WTC11 (cell line): Measurements from ENCODE around the gene GPR183. TPM values are rescaled to one million over a fixed set of nuclear protein-coding genes. Genes with fewer than 3 reads are reported as not detected.

Experiments
- ATAC-seq: fragments of 200-7000 bp; cut with Tn5 transposase; 2 replicates; pipeline ENCODE4 v1.10.0; 2021; ENCODE audit warnings: mild to moderate bottlenecking, moderate library complexity
- CTCF ChIA-PET: fragments of 300-600 bp; sonication (Branson Sonifier 250); formaldehyde crosslinking; loops from one replicate; lab custom pipeline; 2021; ENCODE audit warnings: antibody characterized with exemption; lab: Charles Lee
- POLR2A ChIA-PET: fragments of 350-600 bp; sonication (Branson Sonifier 250); formaldehyde crosslinking; loops from one replicate; lab custom pipeline; 2021; ENCODE audit warnings: antibody characterized with exemption; lab: Charles Lee
- DNase-seq: peaks from one replicate; pipeline ENCODE4 v3.0.0; 2021; ENCODE audit warnings: low spot score
- H3K27ac Mint-ChIP-seq: 2 replicates; pipeline ENCODE4 v1.8.0; 2021; ENCODE audit warnings: mixed read lengths
- H3K27me3 Mint-ChIP-seq: 2 replicates; pipeline ENCODE4 v1.8.0; 2021; ENCODE audit warnings: low read depth, mild to moderate bottlenecking, moderate library complexity, mixed read lengths
- H3K36me3 Mint-ChIP-seq: 2 replicates; pipeline ENCODE4 v1.8.0; 2021; ENCODE audit warnings: mixed read lengths
- H3K4me1 Mint-ChIP-seq: 2 replicates; pipeline ENCODE4 v1.8.0; 2022; ENCODE audit warnings: mixed read lengths
- H3K4me3 Mint-ChIP-seq: 2 replicates; pipeline ENCODE4 v1.8.0; 2021; ENCODE audit warnings: mild to moderate bottlenecking, moderate library complexity, mixed read lengths
- H3K9me3 Mint-ChIP-seq: 2 replicates; pipeline ENCODE4 v1.8.0; 2021; ENCODE audit warnings: mixed read lengths
- CBFB ChIP-seq: sonication (generic); formaldehyde crosslinking; IDR thresholded peaks from 2 replicates; pipeline ENCODE4 v1.8.1; 2022; ENCODE audit warnings: mild to moderate bottlenecking, low read depth, missing genetic modification reagents
- CREB1 ChIP-seq: sonication (generic); formaldehyde crosslinking; IDR thresholded peaks from 2 replicates; pipeline ENCODE4 v1.8.0; 2023; ENCODE audit warnings: mild to moderate bottlenecking, missing genetic modification reagents
- ELF4 ChIP-seq: sonication (generic); formaldehyde crosslinking; IDR thresholded peaks from 2 replicates; pipeline ENCODE4 v1.8.1; 2022; ENCODE audit warnings: low read depth, mild to moderate bottlenecking, moderate library complexity, missing genetic modification reagents
- ETV6 ChIP-seq: sonication (generic); formaldehyde crosslinking; IDR thresholded peaks from 2 replicates; pipeline ENCODE4 v1.8.1; 2022; ENCODE audit warnings: mild to moderate bottlenecking, missing genetic modification reagents
- FOXK1 ChIP-seq: sonication (generic); formaldehyde crosslinking; IDR thresholded peaks from 2 replicates; pipeline ENCODE4 v1.8.0; 2022; ENCODE audit warnings: mild to moderate bottlenecking, moderate library complexity, missing genetic modification reagents
- JAZF1 ChIP-seq: fragments of 250-450 bp; sonication (Bioruptor Pico); IDR thresholded peaks from 2 replicates; pipeline ENCODE4 v1.9.0; 2021; ENCODE audit warnings: moderate library complexity, mild to moderate bottlenecking, inconsistent platforms
- NFE2L1 ChIP-seq: sonication (generic); formaldehyde crosslinking; IDR thresholded peaks from 2 replicates; pipeline ENCODE4 v1.8.1; 2023; ENCODE audit warnings: missing genetic modification reagents
- NR3C1 ChIP-seq: sonication (generic); formaldehyde crosslinking; conservative IDR thresholded peaks from 2 replicates; pipeline ENCODE4 v1.8.1; 2023; ENCODE audit warnings: low read depth, mild to moderate bottlenecking, missing genetic modification reagents
- RORB ChIP-seq: fragments of 250-450 bp; sonication (Bioruptor Pico); IDR thresholded peaks from 2 replicates; pipeline ENCODE4 v1.9.0; 2021; ENCODE audit warnings: mild to moderate bottlenecking
- SMAD3 ChIP-seq: sonication (generic); formaldehyde crosslinking; IDR thresholded peaks from 2 replicates; pipeline ENCODE4 v1.8.0; 2022; ENCODE audit warnings: missing genetic modification reagents, mild to moderate bottlenecking, borderline replicate concordance
- SMAD4 ChIP-seq: sonication (generic); formaldehyde crosslinking; IDR thresholded peaks from 2 replicates; pipeline ENCODE4 v1.8.0; 2022; ENCODE audit warnings: mild to moderate bottlenecking, missing genetic modification reagents
- SP1 ChIP-seq: sonication (generic); formaldehyde crosslinking; conservative IDR thresholded peaks from 2 replicates; pipeline ENCODE4 v1.8.1; 2022; ENCODE audit warnings: missing genetic modification reagents
- ZNF671 ChIP-seq: fragments of 250-450 bp; sonication (Bioruptor Pico); IDR thresholded peaks from 2 replicates; pipeline ENCODE4 v1.8.0; 2021; ENCODE audit warnings: mild to moderate bottlenecking
- total RNA-seq: library from RNA; stranded (reverse); gene quantifications from 3 replicates; pipeline ENCODE4 v1.2.3, GENCODE V29; 2021
- TF ChIP-seq, protein P1 (sequence below): sonication (generic); formaldehyde crosslinking; IDR thresholded peaks from 2 replicates; pipeline ENCODE4 v1.8.1; 2023; ENCODE audit warnings: mild to moderate bottlenecking, missing genetic modification reagents, moderate library complexity
- TF ChIP-seq, protein P2 (sequence below): fragments of 250-450 bp; sonication (Bioruptor Pico); conservative IDR thresholded peaks from 2 replicates; pipeline ENCODE4 v1.9.0; 2021; ENCODE audit warnings: mild to moderate bottlenecking
- TF ChIP-seq, protein P3 (sequence below): sonication (generic); formaldehyde crosslinking; IDR thresholded peaks from 2 replicates; pipeline ENCODE4 v1.8.1; 2023; ENCODE audit warnings: mild to moderate bottlenecking, missing genetic modification reagents, borderline replicate concordance
- TF ChIP-seq, protein P4 (sequence below): sonication (generic); formaldehyde crosslinking; IDR thresholded peaks from 2 replicates; pipeline ENCODE4 v1.8.1; 2022; ENCODE audit warnings: low read depth, missing genetic modification reagents, borderline replicate concordance
- TF ChIP-seq, protein P5 (sequence below): fragments of 250-450 bp; sonication (Bioruptor Pico); IDR thresholded peaks from 2 replicates; pipeline ENCODE4 v1.8.0; 2021; ENCODE audit warnings: mild to moderate bottlenecking
- TF ChIP-seq, protein P6 (sequence below): fragments of 250-450 bp; sonication (Bioruptor Pico); IDR thresholded peaks from 2 replicates; pipeline ENCODE4 v1.9.0; 2021; ENCODE audit warnings: mild to moderate bottlenecking
- TF ChIP-seq, protein P7 (sequence below): sonication (generic); formaldehyde crosslinking; IDR thresholded peaks from 2 replicates; pipeline ENCODE4 v1.8.1; 2023; ENCODE audit warnings: mild to moderate bottlenecking, missing genetic modification reagents
- TF ChIP-seq, protein P8 (sequence below): sonication (generic); formaldehyde crosslinking; IDR thresholded peaks from 2 replicates; pipeline ENCODE4 v1.8.0; 2022; ENCODE audit warnings: mild to moderate bottlenecking, missing genetic modification reagents

The GPR183 gene
- total RNA-seq, 1 experiment from 2014 or later, result 0.13 TPM

DNA sequence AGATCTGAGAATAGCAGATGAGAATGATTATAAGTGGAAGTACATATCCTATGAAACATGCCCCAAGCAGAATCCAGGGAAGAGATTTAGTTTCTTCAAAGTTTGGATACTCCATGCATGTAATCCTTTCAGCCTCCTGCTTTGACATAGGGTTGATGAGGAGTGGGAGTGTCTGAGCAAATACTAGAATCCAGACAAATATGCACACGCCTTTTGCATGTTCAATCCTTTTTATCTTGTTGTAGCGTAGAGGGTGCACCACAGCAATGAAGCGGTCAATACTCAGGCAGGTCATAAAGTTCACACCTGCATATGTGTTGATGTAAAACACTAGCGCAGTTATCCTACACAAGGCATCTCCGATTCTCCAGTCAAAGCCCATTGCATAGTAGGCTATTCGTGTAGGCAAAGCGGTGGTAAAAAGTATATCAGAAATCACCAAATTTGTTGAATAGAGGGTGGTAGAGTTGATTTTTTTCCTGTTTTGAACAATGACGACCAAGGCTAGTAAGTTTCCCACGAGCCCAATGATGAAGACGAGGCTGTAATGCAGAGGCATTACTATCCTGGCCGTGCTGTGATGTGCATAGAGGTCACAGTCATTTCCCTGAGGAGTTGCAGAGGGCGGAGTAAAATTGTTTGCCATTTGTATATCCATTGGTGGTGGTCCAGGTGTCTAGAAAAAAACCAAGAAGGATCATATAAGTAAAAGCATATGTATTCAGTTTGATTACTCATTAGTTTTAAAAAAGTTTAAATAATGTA, 11.5 kb downstream of the GPR183 start:
- Mint-ChIP-seq H3K4me3 (no peak overlapping the region), H3K27ac (peak overlapping the region; percentile 2; the same call in 1 of the 2 replicates), H3K4me1 (peaks cover 8% of the 10 kb centered on the region), H3K36me3 (no peaks in the 10 kb centered on the region), H3K27me3 (no peaks in the 10 kb centered on the region), H3K9me3 (no peaks in the 10 kb centered on the region)
- POLR2A ChIA-PET, result no interaction called here
- no peak for TF ChIP-seq JAZF1 (CRISPR knock-in tag)
- TF ChIP-seq ELF4 (CRISPR knock-in tag), result no peak
- TF ChIP-seq, protein P1, sequence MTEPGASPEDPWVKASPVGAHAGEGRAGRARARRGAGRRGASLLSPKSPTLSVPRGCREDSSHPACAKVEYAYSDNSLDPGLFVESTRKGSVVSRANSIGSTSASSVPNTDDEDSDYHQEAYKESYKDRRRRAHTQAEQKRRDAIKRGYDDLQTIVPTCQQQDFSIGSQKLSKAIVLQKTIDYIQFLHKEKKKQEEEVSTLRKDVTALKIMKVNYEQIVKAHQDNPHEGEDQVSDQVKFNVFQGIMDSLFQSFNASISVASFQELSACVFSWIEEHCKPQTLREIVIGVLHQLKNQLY (CRISPR knock-in tag), result no peak
- no peak for TF ChIP-seq NR3C1 (CRISPR knock-in tag)
- no peak for TF ChIP-seq CBFB (CRISPR knock-in tag)
- TF ChIP-seq, protein P2, sequence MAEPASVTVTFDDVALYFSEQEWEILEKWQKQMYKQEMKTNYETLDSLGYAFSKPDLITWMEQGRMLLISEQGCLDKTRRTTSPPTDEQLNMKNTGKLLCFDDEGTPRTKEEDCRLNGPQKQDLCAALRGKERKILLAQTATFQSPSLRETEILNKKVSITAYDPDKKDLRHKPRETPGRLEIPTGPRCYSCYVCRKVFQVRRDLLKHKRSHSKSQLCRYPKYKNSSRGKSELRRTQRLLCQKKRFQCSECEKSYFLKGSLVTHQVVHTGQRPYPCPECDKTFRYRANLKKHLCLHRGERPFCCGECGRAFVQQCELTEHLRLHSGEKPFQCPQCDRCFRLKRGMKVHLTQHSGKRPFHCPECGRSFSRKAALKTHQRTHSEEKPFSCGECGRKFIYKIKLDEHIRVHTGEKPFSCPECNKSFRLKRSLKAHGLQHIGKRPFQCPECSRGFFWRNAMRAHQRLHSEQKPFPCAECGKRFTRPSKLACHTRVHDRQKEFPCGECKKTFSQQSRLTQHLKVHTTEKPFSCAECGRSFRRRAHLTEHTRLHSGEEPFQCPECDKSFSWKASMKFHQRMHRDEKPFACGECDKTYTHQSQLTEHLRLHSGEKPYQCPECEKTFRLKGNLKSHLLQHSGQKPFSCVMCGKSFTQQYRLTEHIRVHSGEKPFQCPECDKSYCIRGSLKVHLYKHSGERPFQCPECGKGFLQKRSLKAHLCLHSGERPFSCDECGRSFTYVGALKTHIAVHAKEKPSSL (CRISPR knock-in tag), result no peak
- TF ChIP-seq, protein P3, sequence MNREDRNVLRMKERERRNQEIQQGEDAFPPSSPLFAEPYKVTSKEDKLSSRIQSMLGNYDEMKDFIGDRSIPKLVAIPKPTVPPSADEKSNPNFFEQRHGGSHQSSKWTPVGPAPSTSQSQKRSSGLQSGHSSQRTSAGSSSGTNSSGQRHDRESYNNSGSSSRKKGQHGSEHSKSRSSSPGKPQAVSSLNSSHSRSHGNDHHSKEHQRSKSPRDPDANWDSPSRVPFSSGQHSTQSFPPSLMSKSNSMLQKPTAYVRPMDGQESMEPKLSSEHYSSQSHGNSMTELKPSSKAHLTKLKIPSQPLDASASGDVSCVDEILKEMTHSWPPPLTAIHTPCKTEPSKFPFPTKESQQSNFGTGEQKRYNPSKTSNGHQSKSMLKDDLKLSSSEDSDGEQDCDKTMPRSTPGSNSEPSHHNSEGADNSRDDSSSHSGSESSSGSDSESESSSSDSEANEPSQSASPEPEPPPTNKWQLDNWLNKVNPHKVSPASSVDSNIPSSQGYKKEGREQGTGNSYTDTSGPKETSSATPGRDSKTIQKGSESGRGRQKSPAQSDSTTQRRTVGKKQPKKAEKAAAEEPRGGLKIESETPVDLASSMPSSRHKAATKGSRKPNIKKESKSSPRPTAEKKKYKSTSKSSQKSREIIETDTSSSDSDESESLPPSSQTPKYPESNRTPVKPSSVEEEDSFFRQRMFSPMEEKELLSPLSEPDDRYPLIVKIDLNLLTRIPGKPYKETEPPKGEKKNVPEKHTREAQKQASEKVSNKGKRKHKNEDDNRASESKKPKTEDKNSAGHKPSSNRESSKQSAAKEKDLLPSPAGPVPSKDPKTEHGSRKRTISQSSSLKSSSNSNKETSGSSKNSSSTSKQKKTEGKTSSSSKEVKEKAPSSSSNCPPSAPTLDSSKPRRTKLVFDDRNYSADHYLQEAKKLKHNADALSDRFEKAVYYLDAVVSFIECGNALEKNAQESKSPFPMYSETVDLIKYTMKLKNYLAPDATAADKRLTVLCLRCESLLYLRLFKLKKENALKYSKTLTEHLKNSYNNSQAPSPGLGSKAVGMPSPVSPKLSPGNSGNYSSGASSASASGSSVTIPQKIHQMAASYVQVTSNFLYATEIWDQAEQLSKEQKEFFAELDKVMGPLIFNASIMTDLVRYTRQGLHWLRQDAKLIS (CRISPR knock-in tag), result no peak
- TF ChIP-seq FOXK1 (CRISPR knock-in tag), result no peak
- TF ChIP-seq SMAD4, result no peak
- TF ChIP-seq SP1, result no peak
- no peak for TF ChIP-seq CREB1 (CRISPR knock-in tag)
- TF ChIP-seq, protein P4, sequence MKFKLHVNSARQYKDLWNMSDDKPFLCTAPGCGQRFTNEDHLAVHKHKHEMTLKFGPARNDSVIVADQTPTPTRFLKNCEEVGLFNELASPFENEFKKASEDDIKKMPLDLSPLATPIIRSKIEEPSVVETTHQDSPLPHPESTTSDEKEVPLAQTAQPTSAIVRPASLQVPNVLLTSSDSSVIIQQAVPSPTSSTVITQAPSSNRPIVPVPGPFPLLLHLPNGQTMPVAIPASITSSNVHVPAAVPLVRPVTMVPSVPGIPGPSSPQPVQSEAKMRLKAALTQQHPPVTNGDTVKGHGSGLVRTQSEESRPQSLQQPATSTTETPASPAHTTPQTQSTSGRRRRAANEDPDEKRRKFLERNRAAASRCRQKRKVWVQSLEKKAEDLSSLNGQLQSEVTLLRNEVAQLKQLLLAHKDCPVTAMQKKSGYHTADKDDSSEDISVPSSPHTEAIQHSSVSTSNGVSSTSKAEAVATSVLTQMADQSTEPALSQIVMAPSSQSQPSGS (CRISPR knock-in tag), result no peak
- CTCF ChIA-PET, result no interaction called here
- ATAC-seq, result no peak
- no peak for DNase-seq

DNA sequence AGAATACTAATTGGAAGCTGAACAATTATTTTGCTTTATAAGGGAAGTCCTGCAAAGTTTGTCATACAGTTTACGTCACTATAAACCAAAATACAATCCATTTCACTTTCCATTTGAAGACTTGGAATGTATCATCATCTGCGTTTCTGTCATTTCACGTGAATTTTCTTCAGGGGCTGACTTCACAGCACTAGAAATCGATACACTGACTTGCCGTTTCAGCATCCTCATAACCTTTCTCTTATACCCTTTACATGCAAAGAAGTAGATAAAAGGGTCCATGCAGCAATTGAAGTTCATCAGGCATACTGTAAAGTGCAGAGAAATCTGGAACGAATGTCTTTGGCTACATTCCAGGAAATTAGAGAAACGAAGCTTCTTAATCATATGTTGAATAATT, 12.2 kb downstream of the GPR183 start:
- DNase-seq (no peak), ATAC-seq (no peak)
- H3K27ac Mint-ChIP-seq, result no peak overlapping the region
- CTCF ChIA-PET, result no interaction called here
- H3K36me3 Mint-ChIP-seq, result no peaks in the 10 kb centered on the region
- H3K4me1 Mint-ChIP-seq, result peaks cover 6% of the 10 kb centered on the region
- no peaks in the 10 kb centered on the region for H3K9me3 Mint-ChIP-seq
- H3K27me3 Mint-ChIP-seq, result no peaks in the 10 kb centered on the region
- H3K4me3 Mint-ChIP-seq, result no peak overlapping the region
- POLR2A ChIA-PET, result no interaction called here
- TF ChIP-seq, protein P5, sequence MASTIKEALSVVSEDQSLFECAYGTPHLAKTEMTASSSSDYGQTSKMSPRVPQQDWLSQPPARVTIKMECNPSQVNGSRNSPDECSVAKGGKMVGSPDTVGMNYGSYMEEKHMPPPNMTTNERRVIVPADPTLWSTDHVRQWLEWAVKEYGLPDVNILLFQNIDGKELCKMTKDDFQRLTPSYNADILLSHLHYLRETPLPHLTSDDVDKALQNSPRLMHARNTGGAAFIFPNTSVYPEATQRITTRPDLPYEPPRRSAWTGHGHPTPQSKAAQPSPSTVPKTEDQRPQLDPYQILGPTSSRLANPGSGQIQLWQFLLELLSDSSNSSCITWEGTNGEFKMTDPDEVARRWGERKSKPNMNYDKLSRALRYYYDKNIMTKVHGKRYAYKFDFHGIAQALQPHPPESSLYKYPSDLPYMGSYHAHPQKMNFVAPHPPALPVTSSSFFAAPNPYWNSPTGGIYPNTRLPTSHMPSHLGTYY, result no peak
- TF ChIP-seq SMAD3 (CRISPR knock-in tag) (no peak), ETV6 (CRISPR knock-in tag) (no peak), RORB (CRISPR knock-in tag) (no peak), NFE2L1 (CRISPR knock-in tag) (no peak), CBFB (CRISPR knock-in tag) (no peak), ZNF671 (CRISPR knock-in tag) (no peak)
- TF ChIP-seq, protein P6, sequence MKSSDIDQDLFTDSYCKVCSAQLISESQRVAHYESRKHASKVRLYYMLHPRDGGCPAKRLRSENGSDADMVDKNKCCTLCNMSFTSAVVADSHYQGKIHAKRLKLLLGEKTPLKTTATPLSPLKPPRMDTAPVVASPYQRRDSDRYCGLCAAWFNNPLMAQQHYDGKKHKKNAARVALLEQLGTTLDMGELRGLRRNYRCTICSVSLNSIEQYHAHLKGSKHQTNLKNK, result no peak
- TF ChIP-seq, protein P7, sequence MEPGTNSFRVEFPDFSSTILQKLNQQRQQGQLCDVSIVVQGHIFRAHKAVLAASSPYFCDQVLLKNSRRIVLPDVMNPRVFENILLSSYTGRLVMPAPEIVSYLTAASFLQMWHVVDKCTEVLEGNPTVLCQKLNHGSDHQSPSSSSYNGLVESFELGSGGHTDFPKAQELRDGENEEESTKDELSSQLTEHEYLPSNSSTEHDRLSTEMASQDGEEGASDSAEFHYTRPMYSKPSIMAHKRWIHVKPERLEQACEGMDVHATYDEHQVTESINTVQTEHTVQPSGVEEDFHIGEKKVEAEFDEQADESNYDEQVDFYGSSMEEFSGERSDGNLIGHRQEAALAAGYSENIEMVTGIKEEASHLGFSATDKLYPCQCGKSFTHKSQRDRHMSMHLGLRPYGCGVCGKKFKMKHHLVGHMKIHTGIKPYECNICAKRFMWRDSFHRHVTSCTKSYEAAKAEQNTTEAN (CRISPR knock-in tag), result no peak
- TF ChIP-seq, protein P8, sequence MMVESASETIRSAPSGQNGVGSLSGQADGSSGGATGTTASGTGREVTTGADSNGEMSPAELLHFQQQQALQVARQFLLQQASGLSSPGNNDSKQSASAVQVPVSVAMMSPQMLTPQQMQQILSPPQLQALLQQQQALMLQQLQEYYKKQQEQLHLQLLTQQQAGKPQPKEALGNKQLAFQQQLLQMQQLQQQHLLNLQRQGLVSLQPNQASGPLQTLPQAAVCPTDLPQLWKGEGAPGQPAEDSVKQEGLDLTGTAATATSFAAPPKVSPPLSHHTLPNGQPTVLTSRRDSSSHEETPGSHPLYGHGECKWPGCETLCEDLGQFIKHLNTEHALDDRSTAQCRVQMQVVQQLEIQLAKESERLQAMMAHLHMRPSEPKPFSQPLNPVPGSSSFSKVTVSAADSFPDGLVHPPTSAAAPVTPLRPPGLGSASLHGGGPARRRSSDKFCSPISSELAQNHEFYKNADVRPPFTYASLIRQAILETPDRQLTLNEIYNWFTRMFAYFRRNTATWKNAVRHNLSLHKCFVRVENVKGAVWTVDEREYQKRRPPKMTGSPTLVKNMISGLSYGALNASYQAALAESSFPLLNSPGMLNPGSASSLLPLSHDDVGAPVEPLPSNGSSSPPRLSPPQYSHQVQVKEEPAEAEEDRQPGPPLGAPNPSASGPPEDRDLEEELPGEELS (CRISPR knock-in tag), result no peak
